Measurements from ENCODE around the gene USP4.
"Not testable (repeated sequence)": the region's sequence is repeated elsewhere in the genome, so short reads cannot be mapped to it uniquely, and the experiment has no call there.

The USP4 gene

DNA sequence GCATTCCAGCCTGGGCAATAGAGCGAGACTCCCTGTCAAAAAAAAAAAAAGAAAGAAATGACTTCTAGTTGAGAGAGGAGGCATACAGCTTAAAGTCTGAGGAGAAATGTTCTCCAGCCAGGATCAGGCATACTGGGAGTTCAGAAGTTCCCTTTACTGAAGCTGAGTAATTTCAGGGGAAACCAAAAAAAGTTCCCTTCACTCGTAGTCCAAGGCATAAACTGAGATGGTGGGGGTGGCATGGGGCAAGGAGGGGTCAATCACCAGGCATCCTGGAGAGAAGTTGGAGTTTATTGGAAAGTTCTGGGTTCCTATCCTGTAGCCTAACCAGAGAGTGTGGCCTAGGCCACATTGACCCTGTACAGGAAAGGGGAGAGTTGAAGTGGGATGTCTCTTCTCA, 12.4 kb upstream of the USP4 start:
- no peak for DNase-seq (ENCODE audit: low read depth in 2 of 2)

DNA sequence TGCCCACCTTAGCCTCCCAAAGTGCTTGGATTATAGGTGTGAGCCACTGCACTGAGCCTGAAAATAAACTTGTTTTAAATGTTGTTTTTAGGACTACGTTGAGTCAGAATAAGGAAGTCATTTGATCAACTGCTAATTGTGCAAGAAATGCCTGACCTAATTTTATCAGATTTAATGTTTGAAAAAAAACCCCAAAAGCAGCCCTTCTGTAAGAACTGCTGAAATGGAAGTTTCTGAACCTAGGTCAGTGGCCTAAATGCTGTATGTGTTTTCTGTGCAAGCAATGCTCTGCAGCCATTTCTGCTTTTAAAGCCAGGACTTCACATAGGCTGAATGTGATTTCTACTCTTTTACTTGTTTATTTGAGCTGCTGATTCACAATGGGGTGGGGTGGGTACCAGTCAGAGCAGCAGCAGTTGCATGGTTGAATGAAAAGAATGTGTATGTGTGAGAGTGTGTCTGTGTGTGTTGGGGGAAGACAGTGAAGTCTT, 11.7 kb upstream of the USP4 start:
- no peak for DNase-seq (ENCODE audit: low read depth in 2 of 2)

DNA sequence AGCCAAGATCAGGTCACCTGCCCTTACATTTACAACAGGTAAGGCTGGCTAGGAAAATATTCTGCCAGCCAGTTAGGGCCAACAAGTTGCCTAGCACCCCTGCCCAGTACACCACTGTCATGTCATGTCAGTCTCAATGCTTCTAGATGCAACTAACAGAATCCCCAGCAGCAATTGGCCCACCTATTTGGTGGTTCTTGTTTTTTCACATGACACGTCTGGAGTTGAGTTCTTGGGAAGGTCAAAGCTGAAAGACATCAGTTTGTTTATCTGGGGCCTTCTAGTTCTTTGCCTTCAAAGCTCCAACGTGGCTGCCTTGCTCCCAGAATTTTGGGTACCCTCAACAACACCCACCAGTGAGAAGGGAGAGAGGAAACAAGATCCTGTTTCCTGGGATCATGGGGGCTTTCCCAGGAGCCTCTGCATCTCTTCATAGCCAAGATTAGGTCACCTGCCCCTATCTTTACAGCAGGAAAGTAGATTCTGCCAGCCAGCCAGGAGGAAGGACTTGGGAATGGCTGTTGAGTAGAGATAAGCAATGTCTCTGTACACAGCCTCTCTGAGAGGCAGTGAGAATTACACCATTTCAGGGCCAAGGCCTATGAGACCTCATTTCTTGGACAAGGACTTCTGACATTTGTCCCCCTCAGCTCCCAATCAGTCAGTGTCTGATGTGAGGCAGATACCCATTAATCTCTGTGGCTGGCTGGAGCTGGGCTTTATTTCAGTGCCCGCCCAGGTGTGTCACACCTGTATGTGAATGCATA, 9.7 kb upstream of the USP4 start:
- no peak for DNase-seq (ENCODE audit: low read depth in 2 of 2)

DNA sequence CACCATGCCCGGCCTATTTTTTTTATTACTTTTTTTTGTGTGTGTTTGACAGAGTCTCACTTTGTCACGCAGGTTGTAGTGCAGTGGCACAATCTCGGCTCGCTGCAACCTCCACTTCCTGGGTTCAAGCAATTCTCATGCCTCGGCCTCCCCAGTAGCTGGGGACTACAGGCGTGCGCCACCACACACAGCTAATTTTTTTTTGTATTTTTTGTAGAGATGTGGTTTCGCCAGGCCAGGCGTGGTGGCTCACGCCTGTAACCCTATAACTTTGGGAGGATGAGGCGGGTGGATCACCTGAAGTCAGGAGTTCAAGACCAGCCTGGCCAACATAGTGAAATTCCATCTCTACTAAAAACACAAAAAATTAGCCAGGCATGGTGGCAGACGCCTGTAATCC, 8.5 kb upstream of the USP4 start:
- DNase-seq (ENCODE audit: low read depth in 2 of 2), result not testable (repeated sequence)

DNA sequence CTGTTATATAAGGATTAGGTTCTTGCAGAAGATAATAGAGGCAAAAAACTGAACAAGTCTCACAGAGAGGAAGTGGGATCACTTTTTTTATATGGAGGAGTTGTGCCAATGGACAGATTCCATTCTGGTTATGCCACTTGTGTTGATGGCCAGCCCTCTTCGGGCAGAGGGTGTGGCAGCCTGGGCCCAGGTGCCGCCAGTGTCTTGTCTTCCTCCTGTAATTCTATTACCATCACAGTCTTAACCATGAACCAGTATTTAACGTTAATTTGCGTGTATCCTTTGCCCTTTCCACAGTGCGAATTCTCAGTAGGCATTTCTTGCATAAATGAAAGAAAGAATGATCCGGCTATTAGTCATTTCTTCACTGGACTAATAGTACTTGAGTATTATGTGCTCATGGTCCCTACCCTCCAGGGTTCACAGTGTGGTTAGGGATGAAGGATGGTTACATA, 7.0 kb upstream of the USP4 start:
- no peak for DNase-seq (ENCODE audit: low read depth in 2 of 2)

DNA sequence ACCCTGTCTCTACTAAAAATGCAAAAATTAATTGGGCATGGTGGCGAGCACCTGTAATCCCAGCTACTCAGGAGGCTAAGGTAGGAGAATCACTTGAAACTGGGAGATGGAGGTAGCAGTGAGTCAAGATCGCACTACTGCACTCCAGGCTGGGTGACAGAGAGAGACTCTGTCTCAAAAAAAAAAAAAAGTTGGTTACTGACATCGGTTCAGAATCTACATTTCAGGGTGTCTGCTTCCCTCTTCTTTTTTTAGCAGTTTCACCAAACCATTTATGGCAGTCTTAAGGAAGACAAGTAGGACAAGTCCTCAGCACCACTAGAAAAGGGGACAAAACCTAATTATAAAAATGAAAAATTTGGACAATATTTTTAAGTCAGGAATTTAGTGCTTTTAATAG, 3.3 kb upstream of the USP4 start:
- DNase-seq (ENCODE audit: low read depth in 2 of 2), result no peak

DNA sequence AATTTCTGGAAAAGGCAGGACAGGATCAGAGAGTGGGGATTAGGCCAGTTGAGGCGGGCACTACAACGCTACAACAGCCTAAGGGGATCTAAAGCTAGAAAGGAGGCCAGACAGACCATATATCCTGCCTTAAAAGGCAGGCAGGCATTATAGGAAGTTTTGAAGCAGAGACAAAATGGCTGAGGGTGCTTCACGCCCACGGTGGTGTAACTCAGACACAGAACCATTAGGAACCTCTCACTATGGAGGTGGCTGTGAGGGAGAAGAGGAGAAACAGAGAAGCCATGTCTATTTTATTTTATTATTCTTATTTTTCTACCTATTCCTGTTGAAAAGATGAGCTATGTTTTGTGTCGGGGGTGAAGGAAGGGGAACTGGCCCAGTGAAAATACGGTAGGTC, 2.1 kb upstream of the USP4 start:
- no peak for DNase-seq (ENCODE audit: low read depth in 2 of 2)

DNA sequence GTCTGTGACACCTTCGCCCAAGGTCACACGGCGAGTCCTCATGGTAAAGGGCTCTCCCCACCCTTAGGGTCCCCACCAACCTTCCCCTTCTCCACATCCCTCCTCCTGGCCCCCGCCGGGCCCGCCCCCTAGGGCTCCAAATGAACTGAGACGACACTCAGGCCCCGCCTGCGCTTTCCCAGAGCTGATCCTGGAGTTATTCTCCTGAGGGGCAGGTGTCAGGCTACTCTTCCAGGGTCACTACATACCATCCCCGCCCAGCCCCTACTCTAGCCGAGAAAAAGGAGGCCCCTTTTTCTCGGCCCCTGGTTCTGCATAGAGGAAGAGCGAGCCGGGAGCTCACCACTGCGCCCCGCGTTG, 292 bp downstream of the USP4 start:
- peak in 1 of 2 donors; percentile 6 for DNase-seq (ENCODE audit: low read depth in 2 of 2)

DNA sequence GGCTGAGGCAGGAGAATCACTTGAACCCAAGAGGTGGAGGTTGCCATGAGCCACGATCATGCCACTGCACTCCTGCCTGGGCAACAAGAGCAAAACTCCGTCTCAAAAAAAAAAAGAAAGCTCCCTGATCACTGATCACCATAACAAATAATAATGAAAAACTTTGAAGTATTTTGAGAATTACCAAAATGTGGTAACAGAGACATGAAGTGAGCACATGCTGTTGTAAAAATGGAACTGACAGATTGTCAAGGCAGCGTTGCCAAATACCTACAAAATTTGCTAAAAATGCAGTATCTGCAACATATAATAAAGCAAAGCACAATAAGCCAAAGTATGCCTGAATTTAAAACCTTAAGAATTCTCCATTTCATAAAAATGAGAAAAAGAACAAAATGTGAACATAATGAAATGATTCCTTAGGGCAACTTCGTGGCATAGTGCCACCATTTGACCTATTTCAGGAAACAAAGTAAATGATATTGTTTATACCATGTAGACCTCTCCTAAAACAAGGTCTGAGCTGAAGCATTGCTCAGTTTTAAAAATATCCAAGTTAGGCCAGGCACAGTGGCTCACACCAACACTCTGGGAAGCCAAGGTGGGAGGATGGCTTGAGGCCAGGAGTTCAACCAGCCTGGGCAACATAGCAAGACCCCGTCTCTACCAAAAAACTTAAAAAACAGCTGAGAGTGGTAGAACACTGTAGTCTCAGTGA, 5.8 kb downstream of the USP4 start:
- DNase-seq (ENCODE audit: low read depth in 2 of 2), result no peak

DNA sequence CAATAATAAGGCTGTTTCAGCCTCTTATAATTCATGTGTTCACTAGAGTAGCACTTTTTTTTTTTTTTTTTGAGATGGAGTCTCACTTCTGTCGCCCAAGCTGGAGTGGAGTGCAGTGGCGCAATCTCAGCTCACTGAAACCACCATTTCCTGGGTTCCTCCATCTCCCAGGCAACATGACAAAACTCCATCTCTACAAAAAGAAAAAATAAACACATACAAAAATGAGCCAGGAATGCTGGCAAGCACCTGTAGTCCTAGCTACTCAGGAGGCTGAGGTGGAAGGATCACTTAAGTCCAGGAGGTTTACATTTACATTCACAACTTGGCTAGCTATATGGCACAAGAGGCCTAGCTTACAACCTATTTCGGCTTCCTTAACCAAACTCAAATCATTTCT, 6.8 kb downstream of the USP4 start:
- no peak for DNase-seq (ENCODE audit: low read depth in 2 of 2)

DNA sequence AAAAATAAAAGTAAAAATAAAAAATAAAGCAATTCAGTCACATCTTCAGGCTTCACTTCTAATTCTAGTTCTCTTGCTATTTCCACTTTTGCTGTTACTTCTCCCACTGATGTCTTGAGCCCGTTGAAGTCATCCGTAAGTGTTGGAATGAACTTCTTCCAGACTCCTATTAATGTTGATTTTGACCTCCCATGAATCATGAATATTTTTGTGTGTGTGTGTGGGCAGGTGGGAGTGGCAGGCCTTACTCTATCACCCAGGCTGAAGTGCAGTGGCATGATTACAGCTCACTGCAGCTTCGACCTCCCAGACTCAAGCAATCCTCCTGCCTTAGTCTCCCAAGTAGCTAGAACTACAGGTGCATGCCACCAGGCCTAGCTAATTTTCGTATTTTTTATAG, 10.7 kb downstream of the USP4 start:
- no peak for DNase-seq (ENCODE audit: low read depth in 2 of 2)

DNA sequence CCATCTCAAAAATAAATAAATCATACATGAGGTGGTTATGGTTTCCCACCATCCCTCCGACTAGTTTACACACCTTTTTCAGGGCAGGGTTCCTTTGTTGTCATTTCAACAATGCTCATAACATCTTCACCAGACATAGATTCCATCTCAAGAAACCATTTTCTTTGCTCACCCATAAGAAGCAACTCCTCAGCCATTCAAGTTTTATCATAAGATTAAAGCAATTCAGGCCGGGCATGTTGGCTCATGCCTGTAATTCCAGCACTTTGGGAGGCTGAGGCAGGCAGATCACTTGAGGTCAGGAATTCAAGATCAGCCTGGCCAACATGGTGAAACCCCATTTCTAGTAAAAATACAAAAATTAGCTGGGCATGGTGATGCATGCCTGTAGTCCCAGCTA, 11.5 kb downstream of the USP4 start:
- not testable (repeated sequence) for DNase-seq (ENCODE audit: low read depth in 2 of 2)

DNA sequence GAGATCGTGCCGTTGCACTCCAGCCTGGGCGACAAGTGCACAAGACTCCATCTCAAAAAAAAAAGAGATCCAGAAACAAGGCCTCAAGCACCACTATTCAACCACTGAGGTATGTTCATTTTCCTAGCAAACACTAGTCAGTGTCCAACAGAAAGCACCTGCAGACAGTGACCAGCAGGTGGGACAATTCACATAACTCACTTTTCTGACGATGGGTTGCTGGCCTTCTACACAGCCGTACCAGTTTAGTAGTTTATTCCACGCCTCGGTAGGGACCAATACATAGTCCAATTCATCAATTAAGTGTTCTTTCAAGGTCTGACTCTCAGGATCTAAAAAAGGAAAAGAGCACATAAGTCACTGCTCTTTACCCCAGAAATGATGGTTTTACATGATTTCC, 12.4 kb downstream of the USP4 start:
- no peak for DNase-seq (ENCODE audit: low read depth in 2 of 2)

DNA sequence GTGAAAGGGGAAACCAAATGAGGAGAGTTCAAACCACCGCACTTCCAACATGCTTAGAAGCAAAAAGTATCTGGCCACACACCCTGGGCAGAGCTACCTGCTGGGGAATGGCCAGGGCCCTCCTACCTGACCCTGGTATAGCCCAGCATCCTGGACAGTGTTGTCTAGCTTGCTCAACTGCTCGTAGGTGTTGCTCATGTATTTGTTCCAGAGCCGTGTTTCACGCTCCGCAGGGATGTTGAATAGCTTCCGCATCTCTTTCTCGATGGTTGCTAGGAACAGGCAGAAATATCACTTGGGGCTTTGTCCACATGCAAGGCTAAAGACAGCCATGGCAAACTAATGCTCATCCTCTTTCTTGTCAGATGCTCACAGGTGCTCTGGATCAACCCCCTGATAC, 15.1 kb downstream of the USP4 start:
- no peak for DNase-seq (ENCODE audit: low read depth in 2 of 2)

DNA sequence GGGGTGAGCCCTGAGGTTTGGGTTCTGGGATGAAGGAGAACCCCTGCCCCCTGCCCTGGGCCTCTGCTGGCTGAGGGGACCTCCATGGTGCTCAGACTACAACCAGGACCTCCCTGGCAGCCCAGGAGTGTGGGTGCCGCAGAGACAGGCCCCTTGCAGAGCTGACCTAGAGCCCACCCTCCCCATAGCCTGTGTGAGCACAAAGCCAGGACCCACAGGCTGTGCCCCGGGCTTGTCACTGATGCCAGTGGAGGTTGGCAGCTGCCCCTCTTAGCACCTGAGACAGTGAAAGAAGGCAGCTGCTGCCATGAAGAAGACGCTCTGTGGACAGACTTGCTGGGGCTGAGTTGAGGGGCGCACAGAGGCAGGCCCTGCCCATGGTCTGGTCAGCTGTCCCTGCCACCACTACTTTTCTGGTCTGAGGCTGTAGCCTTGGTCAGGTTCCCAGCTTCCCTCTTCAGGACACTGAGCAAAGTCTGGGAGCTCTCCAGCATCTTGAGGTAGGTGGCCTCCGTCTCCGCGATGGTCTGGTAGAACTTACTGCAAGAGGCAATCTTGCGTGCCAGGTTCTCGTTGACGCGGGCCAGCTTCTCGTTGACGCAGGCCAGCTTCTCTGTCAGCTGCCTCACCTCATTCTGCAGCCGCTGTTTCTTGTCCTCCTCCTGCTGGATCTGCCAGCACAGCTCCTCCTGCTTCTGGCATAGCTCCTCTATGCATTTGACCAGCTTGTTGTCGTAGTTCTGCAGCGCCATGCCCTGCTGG, 23.0 kb downstream of the USP4 start:
- DNase-seq (ENCODE audit: low read depth in 2 of 2), result no peak

DNA sequence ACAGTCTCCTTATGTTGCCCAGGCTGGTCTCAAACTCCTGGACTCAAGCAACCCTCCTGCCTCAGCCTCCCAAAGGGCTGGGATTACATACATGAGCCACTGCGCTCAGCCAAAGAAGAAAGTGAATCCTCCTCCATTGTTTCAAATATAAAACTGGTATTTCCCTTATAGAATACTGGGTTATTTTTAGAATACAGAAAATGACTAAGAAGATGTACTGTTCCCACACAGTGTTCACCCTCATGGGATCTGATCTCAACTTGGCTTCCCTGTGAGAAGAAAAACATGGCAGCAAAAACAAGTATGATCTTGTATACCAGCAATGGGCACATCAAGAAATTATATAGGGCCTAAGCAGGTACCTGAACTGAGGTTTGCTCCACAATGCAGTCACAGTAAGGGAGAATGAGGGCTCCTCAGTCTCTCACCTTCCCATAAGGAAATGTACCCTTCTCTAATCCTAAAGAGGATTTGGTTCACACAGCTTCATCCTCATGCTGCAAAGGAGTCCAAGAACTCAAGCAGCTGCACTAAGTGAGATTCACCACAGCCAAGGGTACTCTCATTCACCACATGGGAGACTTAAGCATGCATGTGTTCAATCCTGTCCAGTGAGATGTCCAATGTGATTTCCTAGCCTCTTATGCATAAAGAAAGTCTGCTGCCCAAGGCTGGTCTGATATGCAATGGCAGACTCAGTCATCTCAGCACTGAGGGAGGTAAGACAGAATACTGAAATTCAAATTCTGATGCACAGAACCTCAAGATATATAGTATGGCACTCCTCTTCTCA, 25.8 kb downstream of the USP4 start:
- no peak for DNase-seq (ENCODE audit: low read depth in 2 of 2)

DNA sequence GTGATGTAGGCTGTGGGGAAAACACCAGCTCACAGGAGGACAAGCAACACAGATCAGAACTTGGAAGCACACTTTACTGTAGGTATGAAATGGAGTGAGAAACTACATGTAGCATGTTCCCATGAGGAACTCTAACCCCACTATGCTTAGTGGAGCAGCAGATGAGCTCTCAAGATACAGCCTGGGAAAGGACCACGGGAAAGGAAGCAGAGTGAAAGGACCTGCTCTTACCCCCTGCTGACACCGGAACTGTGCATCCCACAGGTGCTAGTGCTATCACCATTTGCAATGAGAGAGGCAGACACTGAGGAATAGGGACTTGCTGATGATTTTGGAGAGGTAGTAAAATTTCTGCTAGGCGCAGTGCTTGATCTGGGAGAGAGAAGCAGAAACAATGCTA, 28.6 kb downstream of the USP4 start:
- no peak for DNase-seq (ENCODE audit: low read depth in 2 of 2)

DNA sequence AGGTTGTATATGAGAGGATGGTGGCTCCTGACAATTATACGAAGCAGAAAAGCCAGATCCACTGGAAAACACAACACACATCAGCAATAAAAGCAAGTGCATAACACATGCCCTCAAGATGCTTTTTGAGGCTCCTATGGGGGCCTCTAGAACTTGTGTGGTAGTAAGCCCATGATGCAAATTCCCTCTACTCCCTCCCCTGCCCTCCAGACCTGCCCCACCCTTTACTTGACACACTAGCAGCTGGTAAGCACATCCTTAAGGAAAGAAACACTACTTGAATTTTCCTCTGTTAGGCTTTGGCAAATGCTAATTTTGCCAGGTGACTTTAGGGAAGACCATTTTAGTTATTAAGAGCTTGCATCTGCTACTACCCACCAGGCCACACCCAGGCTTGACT, 29.2 kb downstream of the USP4 start:
- no peak for DNase-seq (ENCODE audit: low read depth in 2 of 2)

DNA sequence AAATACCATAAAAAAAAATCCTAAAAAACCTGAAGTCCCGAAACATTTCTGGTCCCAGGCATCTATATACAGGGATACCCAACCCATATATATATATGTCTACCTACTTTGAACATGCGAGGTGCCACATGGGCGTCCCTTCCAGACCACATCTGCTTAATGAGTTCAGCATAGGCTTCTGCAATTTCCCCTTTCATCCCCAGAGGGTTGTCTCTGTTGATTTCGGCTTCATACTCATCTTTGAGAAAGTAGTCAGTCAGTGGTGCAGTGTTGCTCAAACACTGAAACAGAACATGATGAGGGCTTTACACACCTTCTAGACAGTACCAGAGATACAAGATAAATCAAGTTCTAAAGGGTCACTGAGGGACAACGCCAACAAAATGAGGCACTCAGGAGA, 34.2 kb downstream of the USP4 start:
- DNase-seq (ENCODE audit: low read depth in 2 of 2), result no peak

DNA sequence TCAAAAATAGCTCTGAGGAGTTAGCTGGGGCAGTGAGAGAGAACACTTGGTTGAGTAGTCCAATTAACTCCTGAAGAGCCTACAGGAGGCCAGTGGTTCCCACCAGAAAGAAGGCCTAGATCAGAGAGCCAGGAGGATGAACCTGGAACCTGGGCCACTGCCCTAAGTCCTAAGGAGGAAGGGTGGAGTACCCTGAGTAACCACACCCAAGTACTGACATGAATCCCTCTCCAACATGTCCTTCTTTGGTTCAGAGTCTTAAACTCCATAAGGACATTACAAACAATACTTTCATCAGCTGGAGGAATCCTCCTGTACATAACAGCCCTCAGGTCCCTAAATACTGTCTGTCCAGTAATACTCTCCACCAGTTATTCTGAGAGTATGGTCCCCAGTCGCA, 37.2 kb downstream of the USP4 start:
- DNase-seq (ENCODE audit: low read depth in 2 of 2), result no peak

DNA sequence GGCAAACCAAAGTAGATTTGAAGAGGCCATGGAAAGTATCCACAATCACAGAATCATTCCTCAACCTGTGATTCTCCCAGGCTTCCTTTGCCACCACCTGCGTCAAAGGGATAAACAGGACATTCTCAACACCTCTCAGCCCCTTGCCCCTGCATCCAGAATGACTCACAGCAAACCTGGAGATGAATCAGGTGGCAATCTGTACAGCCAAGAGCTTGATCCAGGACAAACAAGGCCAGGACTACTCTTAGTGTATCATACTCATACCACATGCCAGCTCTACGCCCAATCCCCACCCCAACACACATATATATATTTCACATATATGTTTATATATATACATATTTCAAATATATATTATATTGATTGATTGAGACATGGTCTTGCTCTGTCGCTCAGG, 39.3 kb downstream of the USP4 start:
- no peak for DNase-seq (ENCODE audit: low read depth in 2 of 2)

DNA sequence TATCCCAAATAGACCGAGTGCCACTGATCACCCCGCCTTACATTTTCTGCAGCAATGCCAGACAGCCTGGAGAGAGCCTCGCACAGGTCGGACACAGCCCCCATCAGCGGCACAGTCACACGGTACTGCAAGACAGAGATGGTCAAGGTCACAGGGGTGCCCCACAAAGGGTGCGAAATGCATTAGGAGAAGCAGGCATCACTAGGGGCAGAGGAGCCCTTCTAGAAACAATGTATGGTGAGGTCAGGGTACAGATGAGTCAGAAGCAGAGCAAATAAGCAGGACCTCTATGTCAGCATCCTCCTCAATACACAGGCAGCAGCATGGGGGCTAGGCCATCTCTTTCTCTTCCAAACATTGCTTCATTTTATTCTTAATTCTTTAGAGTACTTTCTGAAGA, 41.3 kb downstream of the USP4 start:
- DNase-seq (ENCODE audit: low read depth in 2 of 2), result no peak

All from stimulated activated CD8-positive, alpha-beta memory T cell treated with anti-CD3 and anti-CD28 coated beads, Interleukin-15, amount 100 ng/mL, for 4 hours (primary cell).